HG02678 (cell line): ENCODE results near the gene ZNF318.
"Not testable (repeated sequence)": the region's sequence is repeated elsewhere in the genome, so short reads cannot be mapped to it uniquely, and the experiment has no call there.

ENCODE experiments used
- ATAC-seq: cut with Tn5 transposase; IDR thresholded peaks from one replicate; pipeline ENCODE4 v1.9.1; 2021; ENCODE audit warnings: mild to moderate bottlenecking, moderate library complexity; ENCODE audit not compliant: unreplicated experiment

Gene ZNF318

GRCh38 chr6:43383021-43383667, 13.7 kb upstream of the ZNF318 start:
- ATAC-seq: no peak

GRCh38 chr6:43380858-43381257, 11.4 kb upstream of the ZNF318 start:
- ATAC-seq: not testable (repeated sequence)

- ATAC-seq: no peak
Observed at GRCh38 chr6:43378631-43379030, 9.2 kb upstream of the ZNF318 start.

- no peak for ATAC-seq
Observed at GRCh38 chr6:43377710-43378229, 8.3 kb upstream of the ZNF318 start.

GRCh38 chr6:43376551-43376981, 7.1 kb upstream of the ZNF318 start:
- peak; percentile 46 for ATAC-seq

GRCh38 chr6:43375693-43376092, 6.2 kb upstream of the ZNF318 start:
- no peak for ATAC-seq

GRCh38 chr6:43373252-43373875, 3.9 kb upstream of the ZNF318 start:
- no peak for ATAC-seq

GRCh38 chr6:43370003-43370580, 645 bp upstream of the ZNF318 start:
- peak; percentile 3 for ATAC-seq

GRCh38 chr6:43368259-43369160, 937 bp downstream of the ZNF318 start:
- ATAC-seq: peak; percentile 6

- no peak for ATAC-seq
Observed at GRCh38 chr6:43367245-43367984, 2.0 kb downstream of the ZNF318 start.

GRCh38 chr6:43361269-43361668, 8.2 kb downstream of the ZNF318 start:
- no peak for ATAC-seq

- ATAC-seq: no peak
Observed at GRCh38 chr6:43359831-43360230, 9.6 kb downstream of the ZNF318 start.

- no peak for ATAC-seq
Observed at GRCh38 chr6:43359381-43359780, 10.1 kb downstream of the ZNF318 start.

GRCh38 chr6:43355862-43356590, 13.4 kb downstream of the ZNF318 start:
- ATAC-seq: no peak

- ATAC-seq: not testable (repeated sequence)
Observed at GRCh38 chr6:43351951-43352350, 17.5 kb downstream of the ZNF318 start.

GRCh38 chr6:43347444-43347843, 22.0 kb downstream of the ZNF318 start:
- ATAC-seq: no peak

GRCh38 chr6:43347021-43347420, 22.4 kb downstream of the ZNF318 start:
- ATAC-seq: no peak

GRCh38 chr6:43346243-43346642, 23.2 kb downstream of the ZNF318 start:
- ATAC-seq: not testable (repeated sequence)

- ATAC-seq: peak; percentile 82
Observed at GRCh38 chr6:43339168-43339567, 30.3 kb downstream of the ZNF318 start.

GRCh38 chr6:43338243-43338642, 31.2 kb downstream of the ZNF318 start:
- peak; percentile 44 for ATAC-seq
